Measurements from ENCODE around the gene SDR42E2.

DNA sequence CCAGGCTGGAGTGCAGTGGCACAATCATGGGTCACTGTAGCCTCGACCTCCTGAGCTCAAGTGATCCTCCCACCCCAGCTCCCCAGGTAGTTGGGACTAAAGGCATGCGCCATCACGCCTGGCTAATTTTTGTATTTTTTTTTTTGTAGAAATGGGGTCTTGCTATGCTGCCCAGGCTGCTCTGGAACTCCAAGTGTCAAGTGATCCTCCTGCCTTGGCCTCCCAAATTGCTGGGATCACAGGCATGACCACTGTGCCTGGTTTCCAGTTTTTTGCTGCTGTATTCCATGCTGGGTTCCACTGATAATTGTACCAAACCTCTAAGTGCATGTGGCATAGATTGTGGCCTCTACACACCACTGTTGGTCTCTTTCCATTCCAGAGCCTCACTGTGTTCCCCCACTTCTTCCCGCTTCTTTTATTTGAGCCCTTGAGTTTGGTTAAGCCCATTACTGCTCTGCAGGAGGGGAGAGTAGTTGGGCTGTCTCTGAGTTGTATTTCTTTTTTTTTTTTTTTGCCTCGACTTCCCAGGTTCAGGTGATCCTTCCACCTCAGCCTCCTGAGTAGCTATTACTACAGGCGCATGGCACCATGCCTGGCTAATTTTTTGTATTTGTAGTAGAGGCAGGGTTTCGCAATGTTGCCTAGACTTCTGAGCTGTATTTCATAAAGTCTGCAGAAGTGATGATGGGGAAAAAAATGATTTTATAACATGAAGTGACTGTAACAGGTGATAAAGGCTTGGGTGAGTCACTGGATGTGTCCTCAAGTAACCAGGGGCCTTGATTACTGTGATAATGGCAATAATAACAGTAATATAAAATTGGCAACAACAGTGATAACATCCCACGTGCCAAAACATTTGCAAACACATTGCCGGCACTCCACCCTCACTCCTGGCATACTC lies 73.8 kb downstream of the SDR42E2 start:
- TF ChIP-seq, protein P1, sequence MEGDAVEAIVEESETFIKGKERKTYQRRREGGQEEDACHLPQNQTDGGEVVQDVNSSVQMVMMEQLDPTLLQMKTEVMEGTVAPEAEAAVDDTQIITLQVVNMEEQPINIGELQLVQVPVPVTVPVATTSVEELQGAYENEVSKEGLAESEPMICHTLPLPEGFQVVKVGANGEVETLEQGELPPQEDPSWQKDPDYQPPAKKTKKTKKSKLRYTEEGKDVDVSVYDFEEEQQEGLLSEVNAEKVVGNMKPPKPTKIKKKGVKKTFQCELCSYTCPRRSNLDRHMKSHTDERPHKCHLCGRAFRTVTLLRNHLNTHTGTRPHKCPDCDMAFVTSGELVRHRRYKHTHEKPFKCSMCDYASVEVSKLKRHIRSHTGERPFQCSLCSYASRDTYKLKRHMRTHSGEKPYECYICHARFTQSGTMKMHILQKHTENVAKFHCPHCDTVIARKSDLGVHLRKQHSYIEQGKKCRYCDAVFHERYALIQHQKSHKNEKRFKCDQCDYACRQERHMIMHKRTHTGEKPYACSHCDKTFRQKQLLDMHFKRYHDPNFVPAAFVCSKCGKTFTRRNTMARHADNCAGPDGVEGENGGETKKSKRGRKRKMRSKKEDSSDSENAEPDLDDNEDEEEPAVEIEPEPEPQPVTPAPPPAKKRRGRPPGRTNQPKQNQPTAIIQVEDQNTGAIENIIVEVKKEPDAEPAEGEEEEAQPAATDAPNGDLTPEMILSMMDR (conservative IDR thresholded peaks at IDR 0.05; ENCODE audit: low read depth, low read length) = no peak
- no peak for TF ChIP-seq EZH2 (IDR thresholded peaks at IDR 0.05; ENCODE audit: borderline replicate concordance, low read depth, low read length, poor library complexity, severe bottlenecking)
